ENCODE data around the gene CENPX.

The CENPX gene

GRCh38 chr17:82001571-82002056 is 21.1 kb downstream of the CENPX start:
- no peak overlapping the region for H2AFZ ChIP-seq
- TF ChIP-seq, protein P1, sequence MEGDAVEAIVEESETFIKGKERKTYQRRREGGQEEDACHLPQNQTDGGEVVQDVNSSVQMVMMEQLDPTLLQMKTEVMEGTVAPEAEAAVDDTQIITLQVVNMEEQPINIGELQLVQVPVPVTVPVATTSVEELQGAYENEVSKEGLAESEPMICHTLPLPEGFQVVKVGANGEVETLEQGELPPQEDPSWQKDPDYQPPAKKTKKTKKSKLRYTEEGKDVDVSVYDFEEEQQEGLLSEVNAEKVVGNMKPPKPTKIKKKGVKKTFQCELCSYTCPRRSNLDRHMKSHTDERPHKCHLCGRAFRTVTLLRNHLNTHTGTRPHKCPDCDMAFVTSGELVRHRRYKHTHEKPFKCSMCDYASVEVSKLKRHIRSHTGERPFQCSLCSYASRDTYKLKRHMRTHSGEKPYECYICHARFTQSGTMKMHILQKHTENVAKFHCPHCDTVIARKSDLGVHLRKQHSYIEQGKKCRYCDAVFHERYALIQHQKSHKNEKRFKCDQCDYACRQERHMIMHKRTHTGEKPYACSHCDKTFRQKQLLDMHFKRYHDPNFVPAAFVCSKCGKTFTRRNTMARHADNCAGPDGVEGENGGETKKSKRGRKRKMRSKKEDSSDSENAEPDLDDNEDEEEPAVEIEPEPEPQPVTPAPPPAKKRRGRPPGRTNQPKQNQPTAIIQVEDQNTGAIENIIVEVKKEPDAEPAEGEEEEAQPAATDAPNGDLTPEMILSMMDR (IDR thresholded peaks at IDR 0.05), result no peak
- H3K4me1 ChIP-seq, result no peaks in the 10 kb centered on the region
- H3K9ac ChIP-seq, result no peak overlapping the region
- H3K79me2 ChIP-seq, result peaks cover 5% of the 10 kb centered on the region
- H3K4me3 ChIP-seq (ENCODE audit: low read depth, low read length), result no peak overlapping the region
- H3K27ac ChIP-seq, result no peak overlapping the region
- H3K36me3 ChIP-seq (ENCODE audit: control insufficient read depth, insufficient read depth, low read length), result no peaks in the 10 kb centered on the region
- no peaks in the 10 kb centered on the region for H3K9me3 ChIP-seq (ENCODE audit: control insufficient read depth, low read length)
- no peak overlapping the region for H3K4me2 ChIP-seq (ENCODE audit: low read length)
- no peaks in the 10 kb centered on the region for H3K27me3 ChIP-seq (ENCODE audit: control insufficient read depth, insufficient read depth, low read length)

- H3K4me2 ChIP-seq (ENCODE audit: low read length), result no peak overlapping the region
- no peaks in the 10 kb centered on the region for H3K27me3 ChIP-seq (ENCODE audit: control insufficient read depth, insufficient read depth, low read length)
- no peak overlapping the region for H3K27ac ChIP-seq
- H2AFZ ChIP-seq, result no peak overlapping the region
- no peak overlapping the region for H3K4me3 ChIP-seq (ENCODE audit: low read depth, low read length)
- no peaks in the 10 kb centered on the region for H3K36me3 ChIP-seq (ENCODE audit: control insufficient read depth, insufficient read depth, low read length)
- H3K4me1 ChIP-seq, result no peaks in the 10 kb centered on the region
- no peak overlapping the region for H3K9ac ChIP-seq
- TF ChIP-seq, protein P1 (IDR thresholded peaks at IDR 0.05), result no peak
- H3K9me3 ChIP-seq (ENCODE audit: control insufficient read depth, low read length), result no peaks in the 10 kb centered on the region
- peaks cover 7% of the 10 kb centered on the region for H3K79me2 ChIP-seq
These were observed 21.7 kb downstream of the CENPX start for GRCh38 chr17:82000803-82001570.

- Histone ChIP-seq H2AFZ (no peak overlapping the region), H3K4me2 (ENCODE audit: low read length) (no peak overlapping the region), H3K27me3 (ENCODE audit: control insufficient read depth, insufficient read depth, low read length) (no peaks in the 10 kb centered on the region), H3K9me3 (ENCODE audit: control insufficient read depth, low read length) (no peaks in the 10 kb centered on the region), H3K27ac (no peak overlapping the region), H3K4me1 (no peaks in the 10 kb centered on the region), H3K9ac (no peak overlapping the region), H3K4me3 (ENCODE audit: low read depth, low read length) (no peak overlapping the region), H3K36me3 (ENCODE audit: control insufficient read depth, insufficient read depth, low read length) (no peaks in the 10 kb centered on the region), H3K79me2 (peaks cover 15% of the 10 kb centered on the region)
- TF ChIP-seq, protein P1 (IDR thresholded peaks at IDR 0.05), result no peak
These were observed 22.5 kb downstream of the CENPX start for GRCh38 chr17:81999976-82000802.

GRCh38 chr17:81999587-81999975 is 23.1 kb downstream of the CENPX start:
- H3K9ac ChIP-seq, result no peak overlapping the region
- no peak overlapping the region for H3K4me2 ChIP-seq (ENCODE audit: low read length)
- H3K36me3 ChIP-seq (ENCODE audit: control insufficient read depth, insufficient read depth, low read length), result no peaks in the 10 kb centered on the region
- peaks cover 20% of the 10 kb centered on the region for H3K79me2 ChIP-seq
- no peak overlapping the region for H3K4me3 ChIP-seq (ENCODE audit: low read depth, low read length)
- TF ChIP-seq, protein P1 (IDR thresholded peaks at IDR 0.05), result no peak
- H3K4me1 ChIP-seq, result no peaks in the 10 kb centered on the region
- no peak overlapping the region for H3K27ac ChIP-seq
- H2AFZ ChIP-seq, result no peak overlapping the region
- no peaks in the 10 kb centered on the region for H3K9me3 ChIP-seq (ENCODE audit: control insufficient read depth, low read length)
- no peaks in the 10 kb centered on the region for H3K27me3 ChIP-seq (ENCODE audit: control insufficient read depth, insufficient read depth, low read length)
